HL-60/S4 (cell line): ENCODE results near the gene TEN1.

Experiments used
- in situ Hi-C: fragments of 300-500 bp; cut with MboI; formaldehyde crosslinking; loops from 2 replicates; pipeline ENCODE4 v1.14.3; 2022; ENCODE audit warnings: low sequenced_read_pairs

The TEN1 gene

GRCh38 chr17:76005263-76006149 is 26.5 kb downstream of the TEN1 start:
- in situ Hi-C loops = loop anchor here (5.0 to 25.0 kb wide), 2 partner anchors 98 to 243 kb away; partner anchors contain the start of gene GALK1

GRCh38 chr17:76007131-76007849 is 28.2 kb downstream of the TEN1 start:
- in situ Hi-C loops = loop anchor here (5.0 to 25.0 kb wide), 2 partner anchors 100 to 245 kb away; partner anchors contain the start of gene GALK1

GRCh38 chr17:76007850-76008165 is 28.8 kb downstream of the TEN1 start:
- in situ Hi-C loops = loop anchor here (5.0 to 25.0 kb wide), 2 partner anchors 101 to 246 kb away; partner anchors contain the start of gene GALK1

GRCh38 chr17:76008208-76008607 is 29.2 kb downstream of the TEN1 start:
- in situ Hi-C loops = loop anchor here (5.0 to 25.0 kb wide), 2 partner anchors 101 to 246 kb away; partner anchors contain the start of gene GALK1

- in situ Hi-C loops = loop anchor here (5.0 to 25.0 kb wide), 2 partner anchors 102 to 247 kb away; partner anchors contain the start of gene GALK1
Measured at GRCh38 chr17:76008630-76009425, 29.8 kb downstream of the TEN1 start.

- in situ Hi-C loops = loop anchor here (5.0 to 25.0 kb wide), 2 partner anchors 102 to 247 kb away; partner anchors contain the start of gene GALK1
Measured at GRCh38 chr17:76009447-76009846, 30.4 kb downstream of the TEN1 start.

- in situ Hi-C loops = loop anchor here (5.0 to 25.0 kb wide), 3 partner anchors 103 to 285 kb away; partner anchors contain the start of gene GALK1
Measured at GRCh38 chr17:76009969-76010661, 31.1 kb downstream of the TEN1 start.

- in situ Hi-C loops = loop anchor here (10.0 to 25.0 kb wide), 2 partner anchors 250 to 283 kb away; partner anchors contain the start of gene GALK1
Measured at GRCh38 chr17:76011951-76012350, 32.9 kb downstream of the TEN1 start.

GRCh38 chr17:76013377-76013932 is 34.4 kb downstream of the TEN1 start:
- in situ Hi-C loops = loop anchor here (10.0 to 25.0 kb wide), 2 partner anchors 251 to 281 kb away; partner anchors contain the start of gene GALK1

GRCh38 chr17:76014100-76014924 is 35.3 kb downstream of the TEN1 start:
- in situ Hi-C loops = loop anchor here (10.0 to 25.0 kb wide), 2 partner anchors 252 to 280 kb away; partner anchors contain the start of gene GALK1

- in situ Hi-C loops = loop anchor here (10.0 to 25.0 kb wide), 2 partner anchors 253 to 280 kb away; partner anchors contain the start of gene GALK1
Measured at GRCh38 chr17:76014925-76015261, 35.9 kb downstream of the TEN1 start.

- in situ Hi-C loops = loop anchor here (10.0 to 25.0 kb wide), 2 partner anchors 255 to 277 kb away; partner anchors contain the start of gene GALK1
Measured at GRCh38 chr17:76017481-76018339, 38.7 kb downstream of the TEN1 start.

GRCh38 chr17:76018340-76018680 is 39.3 kb downstream of the TEN1 start:
- in situ Hi-C loops = loop anchor here (10.0 to 25.0 kb wide), 2 partner anchors 256 to 276 kb away; partner anchors contain the start of gene GALK1

GRCh38 chr17:76018801-76019200 is 39.8 kb downstream of the TEN1 start:
- in situ Hi-C loops = loop anchor here (10.0 to 25.0 kb wide), 2 partner anchors 256 to 276 kb away; partner anchors contain the start of gene GALK1

GRCh38 chr17:76019833-76020467 is 40.9 kb downstream of the TEN1 start:
- in situ Hi-C loops = loop anchor here (10.0 to 25.0 kb wide), 2 partner anchors 258 to 275 kb away; partner anchors contain the start of gene GALK1

- in situ Hi-C loops = loop anchor here (25.0 kb wide), 1 partner anchor 260 kb away; the partner anchor contains the start of gene GALK1
Measured at GRCh38 chr17:76022285-76022684, 43.2 kb downstream of the TEN1 start.
